Kidney (tissue), 14 donors: ENCODE data around the gene LTBP1. TPM values are rescaled to one million over a fixed set of nuclear protein-coding genes. Genes with fewer than 3 reads are reported as not detected.
"Not testable (repeated sequence)": the region's sequence is repeated elsewhere in the genome, so short reads cannot be mapped to it uniquely, and the experiment has no call there.

ENCODE experiments used
- DNase-seq, 5 donors: peaks; one replicate each; pipeline ENCODE4 v3.0.0-alpha.2; 2013 to 2020
- FAIRE-seq: peaks from 2 replicates; lab custom pipeline; 2012; peaks lifted over from hg19 to GRCh38; lab: Jason Lieb, UNC
- H3K27ac ChIP-seq, 2 donors: one replicate each; pipeline ENCODE4 v1.7.0; 2013; ENCODE audit warnings: low read depth in 2 of 2, low read length in 2 of 2, inconsistent platforms in 1 of 2
- H3K27me3 ChIP-seq: one replicate; pipeline ENCODE4 v1.7.1; 2013; ENCODE audit warnings: low read length, inconsistent platforms; ENCODE audit not compliant: control insufficient read depth, insufficient read depth
- H3K36me3 ChIP-seq, 3 donors: one replicate each; pipeline versions ENCODE4 v1.7.0 to v1.7.1; 2013; ENCODE audit warnings: low read length in 3 of 3, control low read depth in 1 of 3, inconsistent platforms in 1 of 3; ENCODE audit not compliant: insufficient read depth in 3 of 3, control insufficient read depth in 2 of 3
- H3K4me1 ChIP-seq, 3 donors: one replicate each; pipeline versions ENCODE4 v1.7.0 to v1.7.1; 2013; ENCODE audit warnings: low read length in 3 of 3, inconsistent platforms in 1 of 3, low read depth in 1 of 3; ENCODE audit not compliant: control insufficient read depth in 2 of 3, insufficient read depth in 2 of 3
- H3K4me3 ChIP-seq, 3 donors: one replicate each; pipeline versions ENCODE4 v1.7.0 to v1.8.1; 2013; ENCODE audit warnings: low read length in 3 of 3, control low read depth in 1 of 3, inconsistent platforms in 1 of 3
- H3K9ac ChIP-seq, 3 donors: one replicate each; pipeline versions ENCODE4 v1.7.0 to v1.7.1; 2013; ENCODE audit warnings: low read length in 3 of 3, control low read depth in 1 of 3, inconsistent platforms in 1 of 3
- H3K9me3 ChIP-seq, 3 donors: one replicate each; pipeline versions ENCODE4 v1.7.0 to v1.7.1; 2013; ENCODE audit warnings: low read length in 3 of 3, control low read depth in 1 of 3, inconsistent platforms in 1 of 3; ENCODE audit not compliant: control insufficient read depth in 2 of 3, insufficient read depth in 1 of 3
- CTCF ChIP-seq: IDR thresholded peaks from 3 replicates; pipeline ENCODE4 v1.5.1; 2012; ENCODE audit warnings: mild to moderate bottlenecking, moderate library complexity, borderline replicate concordance; ENCODE audit not compliant: insufficient read depth; ENCODE audit errors: extremely low read depth
- intact Hi-C: fragments of 100-400 bp; cut with DNase I; formaldehyde crosslinking; loops from one replicate; pipeline ENCODE4 v1.11.1; 2022
- polyA plus RNA-seq: library from polyadenylated mRNA; stranded (reverse); fragments of 350-450 nt; fragmentation: Illumina TruSeq; extraction: RNeasy Lipid Tissue Mini Kit (QIAGEN cat#74804); gene quantifications from one replicate; pipeline ENCODE4 v1.2.3, GENCODE V29; 2014; ENCODE audit warnings: low read depth, low replicate concordance; ENCODE audit not compliant: insufficient read depth
- total RNA-seq: library from RNA; stranded (reverse); fragmentation: NEBNext Ultra II Directional; extraction: Animal tissue kit (Norgen Biotek cat#: 25700); gene quantifications from one replicate; pipeline ENCODE4 v1.2.1, GENCODE V29; 2021
- donor health status: control.
- donor health status: control.
- donor health status: control.
- donor health status: control.
- donor health status: control.
- donor health status: DM: yes; HTN: yes; CAD: no.
- donor health status: Normal renal cell carcinoma (clear cell type).

The LTBP1 gene
- total and polyA plus RNA-seq, 2 donors from 2014 or later = 9.3 to 39.8 TPM

DNA sequence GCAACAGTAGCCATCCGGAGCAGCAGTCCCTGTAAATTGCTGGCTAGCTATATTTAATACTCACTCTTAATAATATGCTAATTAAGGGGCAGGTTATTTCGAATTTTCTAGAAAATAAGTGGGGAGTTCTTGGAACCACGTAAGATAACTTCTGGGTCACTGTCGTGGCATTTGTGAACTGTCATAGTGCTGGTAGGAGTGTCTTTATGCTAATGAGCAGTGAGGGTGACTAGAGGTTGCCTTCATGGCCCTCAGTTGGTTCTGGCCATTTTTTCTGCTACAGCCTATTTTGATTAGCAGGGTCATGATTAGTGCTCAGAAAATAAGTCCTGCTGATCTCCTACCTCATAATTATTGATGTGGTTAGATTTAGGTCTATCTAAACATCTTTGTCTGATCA lies 279.8 kb downstream of the LTBP1 start:
- Histone ChIP-seq H3K27ac (no peak overlapping the region), H3K27me3 (no peaks in the 10 kb centered on the region), H3K4me3 (no peak overlapping the region), H3K36me3 (no peaks in the 10 kb centered on the region), H3K9ac (no peak overlapping the region), H3K4me1 (no peaks in the 10 kb centered on the region), H3K9me3 (no peaks in the 10 kb centered on the region)
- intact Hi-C loops = no loop called here
- TF ChIP-seq CTCF = no peak
- no peak for DNase-seq
- FAIRE-seq = no peak

GRCh38 chr2:33229646-33230045 lies 282.9 kb downstream of the LTBP1 start:
- Histone ChIP-seq H3K9me3 (no peaks in the 10 kb centered on the region), H3K9ac (no peak overlapping the region), H3K27ac (no peak overlapping the region), H3K4me3 (no peak overlapping the region), H3K27me3 (no peaks in the 10 kb centered on the region), H3K4me1 (no peaks in the 10 kb centered on the region), H3K36me3 (no peaks in the 10 kb centered on the region)
- DNase-seq (no peak), FAIRE-seq (no peak)
- intact Hi-C loops = no loop called here
- TF ChIP-seq CTCF = no peak

DNA sequence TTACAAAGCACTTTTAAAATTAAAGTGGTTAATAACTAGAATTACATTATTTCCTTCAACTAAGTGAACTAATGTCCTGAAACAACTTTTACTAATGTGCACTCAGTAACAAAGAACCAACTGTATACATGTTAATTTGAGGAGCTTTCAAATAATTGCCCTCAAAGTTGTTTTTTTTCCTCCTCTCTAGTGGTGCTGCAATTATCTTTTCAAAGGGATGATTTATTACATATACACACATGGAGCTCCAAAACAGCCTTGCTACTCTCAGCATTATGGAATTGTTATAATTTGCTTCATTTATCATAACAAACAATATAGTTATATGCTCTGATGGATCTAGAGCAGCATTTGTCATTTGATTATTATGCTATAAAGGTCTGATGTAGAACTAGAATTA lies 283.4 kb downstream of the LTBP1 start:
- H3K27me3 ChIP-seq = no peaks in the 10 kb centered on the region
- DNase-seq (peak in 1 of 5 donors; percentile 7), FAIRE-seq (no peak)
- H3K27ac ChIP-seq = no peak overlapping the region
- H3K9ac ChIP-seq = no peak overlapping the region
- intact Hi-C loops = no loop called here
- H3K4me1 ChIP-seq = no peaks in the 10 kb centered on the region
- H3K9me3 ChIP-seq = no peaks in the 10 kb centered on the region
- H3K36me3 ChIP-seq = no peaks in the 10 kb centered on the region
- no peak for TF ChIP-seq CTCF
- H3K4me3 ChIP-seq = no peak overlapping the region

DNA sequence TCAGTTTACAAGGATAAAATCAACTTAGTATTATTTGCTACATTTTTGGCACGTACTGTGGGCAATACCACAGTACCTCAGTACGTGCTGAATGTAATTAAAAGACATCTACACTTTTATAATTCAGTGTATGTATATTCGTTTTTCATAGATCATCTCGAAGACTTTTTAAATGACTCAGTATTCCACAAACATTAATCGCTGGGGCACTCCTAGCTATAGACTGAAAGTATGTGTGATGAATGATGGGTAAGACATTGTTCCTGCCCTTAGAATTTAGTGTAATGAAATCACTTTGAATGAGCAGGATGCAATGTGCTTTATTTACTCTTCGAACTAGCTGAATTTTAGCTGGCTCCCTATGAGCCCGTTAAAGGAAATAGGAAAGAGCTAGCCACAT lies 284.1 kb downstream of the LTBP1 start:
- DNase-seq (no peak), FAIRE-seq (no peak)
- Histone ChIP-seq H3K27ac (no peak overlapping the region), H3K9ac (no peak overlapping the region), H3K27me3 (no peaks in the 10 kb centered on the region), H3K9me3 (no peaks in the 10 kb centered on the region), H3K4me3 (no peak overlapping the region), H3K4me1 (no peaks in the 10 kb centered on the region), H3K36me3 (no peaks in the 10 kb centered on the region)
- intact Hi-C loops = no loop called here
- no peak for TF ChIP-seq CTCF

- intact Hi-C loops, H3K4me3 ChIP-seq, DNase-seq, H3K27ac ChIP-seq, H3K9ac ChIP-seq, H3K27me3 ChIP-seq, H3K4me1 ChIP-seq, H3K36me3 ChIP-seq, FAIRE-seq, H3K9me3 ChIP-seq: not testable (repeated sequence)
Observed at GRCh38 chr2:33235559-33235958, 288.8 kb downstream of the LTBP1 start.
